Fibroblast of lung (primary cell): Measurements from ENCODE around the gene CPSF4L. TPM values are rescaled to one million over a fixed set of nuclear protein-coding genes. Genes with fewer than 3 reads are reported as not detected.

Experiments used
- DNase-seq, 2 donors: peaks; one replicate each; pipeline versions ENCODE4 v3.0.0 to v3.0.0-alpha.2; 2010; ENCODE audit warnings: low read depth in 2 of 2
- H2AFZ ChIP-seq: 2 replicates; pipeline ENCODE4 v1.5.1; 2012; ENCODE audit warnings: low read length, control low read depth, inconsistent platforms
- H3K27ac ChIP-seq: 2 replicates; pipeline ENCODE4 v1.5.1; 2011; ENCODE audit warnings: low read length, control low read depth; ENCODE audit not compliant: insufficient read depth
- H3K27me3 ChIP-seq: 2 replicates; pipeline ENCODE4 v1.5.1; 2011; ENCODE audit warnings: mild to moderate bottlenecking, low read length; ENCODE audit not compliant: control insufficient read depth, insufficient read depth
- H3K36me3 ChIP-seq: 2 replicates; pipeline ENCODE4 v1.5.1; 2011; ENCODE audit warnings: low read length; ENCODE audit not compliant: control insufficient read depth, insufficient read depth
- H3K4me1 ChIP-seq: 2 replicates; pipeline ENCODE4 v1.5.1; 2011; ENCODE audit warnings: low read length; ENCODE audit not compliant: control insufficient read depth, insufficient read depth; ENCODE audit errors: extremely low read depth
- H3K4me2 ChIP-seq: 2 replicates; pipeline ENCODE4 v1.5.1; 2011; ENCODE audit warnings: low read length, control low read depth; ENCODE audit not compliant: insufficient read depth; ENCODE audit errors: extremely low read depth
- H3K4me3 ChIP-seq, 4 experiments: fragments of 200-600 bp in 1 of 4; sonication (generic) in 1 of 4; replicated peaks in 1 of 4; 2 replicates each; pipeline ENCODE4 v1.5.1; 2011 to 2016; ENCODE audit warnings: low read length in 4 of 4, low read depth in 3 of 4, mild to moderate bottlenecking in 3 of 4, control low read depth in 2 of 4, inconsistent platforms in 1 of 4, mixed read lengths in 1 of 4; ENCODE audit not compliant: insufficient read depth in 1 of 4; ENCODE audit errors: control extremely low read depth in 1 of 4
- H3K79me2 ChIP-seq: 2 replicates; pipeline ENCODE4 v1.5.1; 2012; ENCODE audit warnings: mild to moderate bottlenecking, low read length, inconsistent platforms; ENCODE audit not compliant: control insufficient read depth, insufficient read depth
- H3K9ac ChIP-seq: 2 replicates; pipeline ENCODE4 v1.5.1; 2011; ENCODE audit warnings: mild to moderate bottlenecking, low read length, control low read depth; ENCODE audit not compliant: insufficient read depth
- H3K9me3 ChIP-seq: 2 replicates; pipeline ENCODE4 v1.5.1; 2012; ENCODE audit warnings: low read depth, low read length; ENCODE audit not compliant: control insufficient read depth, insufficient read depth
- H4K20me1 ChIP-seq: 2 replicates; pipeline ENCODE4 v1.5.1; 2011; ENCODE audit warnings: low read length; ENCODE audit not compliant: control insufficient read depth, insufficient read depth; ENCODE audit errors: extremely low read depth
- EZH2 ChIP-seq: IDR thresholded peaks from 2 replicates; pipeline ENCODE4 v1.5.1; 2012; ENCODE audit warnings: low read length, control low read depth, mild to moderate bottlenecking; ENCODE audit errors: missing control alignments
- polyA plus RNA-seq, 2 donors: library from polyadenylated mRNA; depleted of rRNA in 1 of 2; stranded (reverse) in 1 of 2; unstranded in 1 of 2; fragments of >200 nt; gene quantifications; 2 replicates each; pipeline ENCODE4 v1.2.1, GENCODE V29; 2011 to 2012; ENCODE audit warnings: missing spikeins in 1 of 2
- total RNA-seq: library from RNA; depleted of rRNA; stranded (reverse); fragments of >200 nt; gene quantifications from 2 replicates; pipeline ENCODE4 v1.2.1, GENCODE V29; 2014
- TF ChIP-seq, protein P1 (sequence below), 2 donors: IDR thresholded peaks in 1 of 2; conservative IDR thresholded peaks in 1 of 2; 1 replicate in 1 of 2; 2 replicates in 1 of 2; pipeline ENCODE4 v1.5.1; 2011 to 2012; ENCODE audit warnings: low read length in 2 of 2, control low read depth in 1 of 2, inconsistent platforms in 1 of 2, low read depth in 1 of 2, mild to moderate bottlenecking in 1 of 2

Gene CPSF4L
- total and polyA plus RNA-seq, 2 donors (not counting 1 experiment from before 2014, with no cell fraction given), result not detected

DNA sequence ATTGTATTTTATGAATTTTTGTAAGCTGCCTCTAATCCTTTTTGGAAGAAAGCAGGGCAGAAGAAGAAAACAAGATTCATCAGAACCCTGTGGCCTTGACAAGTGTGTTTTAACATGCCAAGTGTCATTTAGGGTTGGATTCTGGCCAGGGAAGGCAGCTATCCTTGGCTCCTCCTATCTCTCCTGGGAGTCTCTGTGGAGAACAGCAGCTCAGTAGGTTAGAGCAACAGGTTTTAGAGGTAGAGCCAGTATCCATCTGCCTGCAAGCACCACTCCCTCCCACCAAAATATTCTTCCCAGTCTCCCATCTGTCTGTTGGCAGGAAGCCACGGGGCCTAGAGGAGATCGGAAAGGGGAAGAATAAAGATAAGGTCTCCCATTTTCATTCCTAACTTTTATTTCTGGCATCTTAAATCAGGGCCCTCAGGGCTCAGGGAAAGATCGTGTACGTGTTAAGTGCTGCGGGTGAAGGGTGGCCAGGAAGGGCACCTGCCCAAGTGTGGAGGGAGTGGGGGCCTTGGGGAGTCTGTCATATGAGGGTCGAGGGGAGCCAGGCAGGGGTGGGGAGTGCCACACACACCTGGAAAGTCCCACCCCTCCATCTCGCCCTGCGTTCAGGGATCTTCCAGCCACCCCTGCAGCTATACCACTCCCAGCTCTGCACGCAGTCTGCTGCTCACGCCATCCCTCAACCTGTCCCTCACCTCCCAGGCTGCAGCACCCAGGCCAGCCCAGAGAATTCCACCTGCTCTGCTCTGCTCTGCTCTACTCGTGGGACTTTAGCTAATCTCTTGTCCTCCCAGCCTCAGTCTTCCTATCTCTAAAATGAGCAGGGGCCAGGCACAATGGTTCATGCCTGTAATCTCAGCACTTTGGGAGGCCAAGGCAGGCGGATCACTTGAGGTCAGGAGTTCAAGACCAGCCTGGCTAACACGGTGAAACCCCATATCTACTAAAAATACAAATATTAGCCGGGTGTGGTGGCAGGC, 17.1 kb upstream of the CPSF4L start:
- no peaks in the 10 kb centered on the region for H3K4me1 ChIP-seq
- H3K9me3 ChIP-seq, result no peaks in the 10 kb centered on the region
- no peak for TF ChIP-seq EZH2
- TF ChIP-seq, protein P1, sequence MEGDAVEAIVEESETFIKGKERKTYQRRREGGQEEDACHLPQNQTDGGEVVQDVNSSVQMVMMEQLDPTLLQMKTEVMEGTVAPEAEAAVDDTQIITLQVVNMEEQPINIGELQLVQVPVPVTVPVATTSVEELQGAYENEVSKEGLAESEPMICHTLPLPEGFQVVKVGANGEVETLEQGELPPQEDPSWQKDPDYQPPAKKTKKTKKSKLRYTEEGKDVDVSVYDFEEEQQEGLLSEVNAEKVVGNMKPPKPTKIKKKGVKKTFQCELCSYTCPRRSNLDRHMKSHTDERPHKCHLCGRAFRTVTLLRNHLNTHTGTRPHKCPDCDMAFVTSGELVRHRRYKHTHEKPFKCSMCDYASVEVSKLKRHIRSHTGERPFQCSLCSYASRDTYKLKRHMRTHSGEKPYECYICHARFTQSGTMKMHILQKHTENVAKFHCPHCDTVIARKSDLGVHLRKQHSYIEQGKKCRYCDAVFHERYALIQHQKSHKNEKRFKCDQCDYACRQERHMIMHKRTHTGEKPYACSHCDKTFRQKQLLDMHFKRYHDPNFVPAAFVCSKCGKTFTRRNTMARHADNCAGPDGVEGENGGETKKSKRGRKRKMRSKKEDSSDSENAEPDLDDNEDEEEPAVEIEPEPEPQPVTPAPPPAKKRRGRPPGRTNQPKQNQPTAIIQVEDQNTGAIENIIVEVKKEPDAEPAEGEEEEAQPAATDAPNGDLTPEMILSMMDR (conservative IDR thresholded peaks at IDR 0.05 in 1 of 2, IDR thresholded peaks at IDR 0.05 in 1 of 2; ENCODE audit: low read depth in 1 of 2, low read length in 2 of 2), result no peak
- no peak overlapping the region for H3K27ac ChIP-seq
- H3K36me3 ChIP-seq, result peaks cover 3% of the 10 kb centered on the region
- H3K9ac ChIP-seq, result no peak overlapping the region
- H3K4me2 ChIP-seq, result no peak overlapping the region
- H2AFZ ChIP-seq, result no peak overlapping the region
- no peaks in the 10 kb centered on the region for H3K27me3 ChIP-seq
- peak; percentile 13 to 31 for DNase-seq
- H3K79me2 ChIP-seq, result no peaks in the 10 kb centered on the region
- no peak overlapping the region for H3K4me3 ChIP-seq
- H4K20me1 ChIP-seq, result no peaks in the 10 kb centered on the region

DNA sequence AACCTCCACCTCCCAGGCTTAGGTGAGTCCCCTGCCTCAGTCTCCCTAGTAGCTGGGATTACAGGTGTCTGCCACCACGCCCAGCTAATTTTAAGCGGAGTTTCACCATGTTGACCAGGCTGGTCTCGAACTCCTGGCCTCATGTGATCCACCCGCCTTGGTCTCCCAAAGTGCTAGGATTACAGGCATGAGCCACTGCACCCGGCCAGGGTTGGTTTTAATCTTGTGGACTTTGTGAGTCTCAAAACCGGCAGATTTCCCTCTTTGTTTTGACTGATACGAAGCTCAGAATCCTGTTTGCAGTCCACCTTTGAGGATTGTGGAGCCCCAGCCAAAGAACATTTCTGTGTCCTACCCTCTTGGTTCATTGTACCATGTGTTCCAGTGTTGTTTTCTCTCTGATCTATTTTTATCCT, 16.4 kb upstream of the CPSF4L start:
- Histone ChIP-seq H3K9me3 (no peaks in the 10 kb centered on the region), H3K4me2 (no peak overlapping the region), H3K27ac (no peak overlapping the region), H3K36me3 (peaks cover 1% of the 10 kb centered on the region), H3K9ac (no peak overlapping the region), H4K20me1 (no peaks in the 10 kb centered on the region), H3K27me3 (no peaks in the 10 kb centered on the region), H3K4me1 (no peaks in the 10 kb centered on the region), H2AFZ (no peak overlapping the region), H3K4me3 (no peak overlapping the region), H3K79me2 (no peaks in the 10 kb centered on the region)
- DNase-seq, result no peak
- TF ChIP-seq, protein P1 (conservative IDR thresholded peaks at IDR 0.05 in 1 of 2, IDR thresholded peaks at IDR 0.05 in 1 of 2; ENCODE audit: low read depth in 1 of 2, low read length in 2 of 2), result no peak
- TF ChIP-seq EZH2, result no peak

DNA sequence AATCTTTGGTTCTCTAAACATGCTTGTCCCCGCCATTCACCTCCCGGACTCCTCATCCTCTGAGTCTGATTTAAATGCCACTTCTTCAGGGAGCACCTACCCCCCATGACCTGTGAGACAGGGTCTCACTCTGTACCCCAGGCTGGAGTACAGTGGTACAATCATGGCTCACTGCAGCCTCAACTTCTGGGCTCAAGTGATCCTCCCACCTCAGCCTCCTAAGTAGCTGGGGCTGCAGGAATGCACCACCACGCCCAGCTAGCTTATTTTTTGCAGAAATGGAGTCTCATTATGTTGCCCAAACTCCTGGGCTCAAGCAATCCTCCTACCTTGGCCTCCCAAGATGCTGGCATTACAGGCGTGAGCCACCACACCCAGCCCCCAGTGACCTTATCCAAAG, 12.8 kb upstream of the CPSF4L start:
- Histone ChIP-seq H3K4me3 (no peak overlapping the region), H3K9me3 (no peaks in the 10 kb centered on the region), H4K20me1 (no peaks in the 10 kb centered on the region), H3K27me3 (no peaks in the 10 kb centered on the region), H3K36me3 (no peaks in the 10 kb centered on the region), H3K9ac (no peak overlapping the region), H2AFZ (no peak overlapping the region), H3K4me1 (no peaks in the 10 kb centered on the region), H3K4me2 (no peak overlapping the region), H3K27ac (no peak overlapping the region), H3K79me2 (no peaks in the 10 kb centered on the region)
- DNase-seq, result no peak
- TF ChIP-seq, protein P1 (conservative IDR thresholded peaks at IDR 0.05 in 1 of 2, IDR thresholded peaks at IDR 0.05 in 1 of 2; ENCODE audit: low read depth in 1 of 2, low read length in 2 of 2), result no peak
- TF ChIP-seq EZH2, result no peak
